ENCODE measurements around the gene ASB15.
"Not testable (repeated sequence)": the region's sequence is repeated elsewhere in the genome, so short reads cannot be mapped to it uniquely, and the experiment has no call there.

The ASB15 gene

DNA sequence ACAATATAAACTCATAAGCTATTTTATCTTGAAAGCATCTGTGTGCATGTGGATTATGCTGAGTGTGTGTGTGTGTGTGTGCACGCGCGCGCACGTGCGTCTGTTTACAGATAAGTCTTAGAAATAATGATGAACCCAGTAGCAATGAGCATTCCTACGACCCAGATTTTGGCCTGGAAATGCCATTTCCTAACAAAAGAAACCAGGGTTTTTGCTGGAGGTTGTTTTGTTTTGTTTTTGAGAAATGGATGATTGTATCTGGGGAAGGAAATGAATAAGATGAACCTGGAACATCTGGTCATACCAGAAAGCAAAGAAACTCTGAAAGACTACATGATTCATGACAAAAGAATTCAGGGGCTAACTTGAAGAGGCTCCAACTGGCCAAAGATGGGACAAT is 31.9 kb downstream of the ASB15 start:
- no peak overlapping the region for H3K4me3 ChIP-seq (ENCODE audit: low read depth, low read length)
- TF ChIP-seq, protein P1, sequence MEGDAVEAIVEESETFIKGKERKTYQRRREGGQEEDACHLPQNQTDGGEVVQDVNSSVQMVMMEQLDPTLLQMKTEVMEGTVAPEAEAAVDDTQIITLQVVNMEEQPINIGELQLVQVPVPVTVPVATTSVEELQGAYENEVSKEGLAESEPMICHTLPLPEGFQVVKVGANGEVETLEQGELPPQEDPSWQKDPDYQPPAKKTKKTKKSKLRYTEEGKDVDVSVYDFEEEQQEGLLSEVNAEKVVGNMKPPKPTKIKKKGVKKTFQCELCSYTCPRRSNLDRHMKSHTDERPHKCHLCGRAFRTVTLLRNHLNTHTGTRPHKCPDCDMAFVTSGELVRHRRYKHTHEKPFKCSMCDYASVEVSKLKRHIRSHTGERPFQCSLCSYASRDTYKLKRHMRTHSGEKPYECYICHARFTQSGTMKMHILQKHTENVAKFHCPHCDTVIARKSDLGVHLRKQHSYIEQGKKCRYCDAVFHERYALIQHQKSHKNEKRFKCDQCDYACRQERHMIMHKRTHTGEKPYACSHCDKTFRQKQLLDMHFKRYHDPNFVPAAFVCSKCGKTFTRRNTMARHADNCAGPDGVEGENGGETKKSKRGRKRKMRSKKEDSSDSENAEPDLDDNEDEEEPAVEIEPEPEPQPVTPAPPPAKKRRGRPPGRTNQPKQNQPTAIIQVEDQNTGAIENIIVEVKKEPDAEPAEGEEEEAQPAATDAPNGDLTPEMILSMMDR (IDR thresholded peaks at IDR 0.05; ENCODE audit: borderline replicate concordance, insufficient read depth, low read depth, low read length): no peak

DNA sequence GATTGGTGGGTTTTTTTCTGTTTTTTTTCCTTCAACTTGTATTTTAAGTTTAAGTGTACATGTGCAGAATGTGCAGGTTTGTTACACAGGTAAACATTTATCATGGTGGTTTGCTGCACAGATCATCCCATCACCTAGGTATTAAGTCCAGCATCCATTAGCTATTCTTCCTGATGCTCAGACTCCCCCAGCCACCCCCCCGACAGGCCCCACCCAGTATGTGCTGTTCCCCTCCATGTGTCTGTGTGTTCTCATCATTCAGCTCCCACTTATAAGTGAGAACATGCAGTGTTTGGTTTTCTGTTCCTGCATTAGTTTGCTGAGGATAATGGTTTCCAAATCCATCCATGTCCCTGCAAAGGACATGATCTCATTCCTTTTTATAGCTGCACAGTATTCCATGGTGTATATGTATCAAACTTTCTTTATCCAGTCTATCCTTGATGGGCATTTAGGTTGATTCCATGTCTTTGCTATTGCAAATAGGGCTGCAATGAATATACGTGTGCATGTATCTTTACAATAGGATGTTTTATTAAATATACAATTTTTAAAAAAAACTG is 32.5 kb downstream of the ASB15 start:
- not testable (repeated sequence) for H3K4me3 ChIP-seq (ENCODE audit: low read depth, low read length)

DNA sequence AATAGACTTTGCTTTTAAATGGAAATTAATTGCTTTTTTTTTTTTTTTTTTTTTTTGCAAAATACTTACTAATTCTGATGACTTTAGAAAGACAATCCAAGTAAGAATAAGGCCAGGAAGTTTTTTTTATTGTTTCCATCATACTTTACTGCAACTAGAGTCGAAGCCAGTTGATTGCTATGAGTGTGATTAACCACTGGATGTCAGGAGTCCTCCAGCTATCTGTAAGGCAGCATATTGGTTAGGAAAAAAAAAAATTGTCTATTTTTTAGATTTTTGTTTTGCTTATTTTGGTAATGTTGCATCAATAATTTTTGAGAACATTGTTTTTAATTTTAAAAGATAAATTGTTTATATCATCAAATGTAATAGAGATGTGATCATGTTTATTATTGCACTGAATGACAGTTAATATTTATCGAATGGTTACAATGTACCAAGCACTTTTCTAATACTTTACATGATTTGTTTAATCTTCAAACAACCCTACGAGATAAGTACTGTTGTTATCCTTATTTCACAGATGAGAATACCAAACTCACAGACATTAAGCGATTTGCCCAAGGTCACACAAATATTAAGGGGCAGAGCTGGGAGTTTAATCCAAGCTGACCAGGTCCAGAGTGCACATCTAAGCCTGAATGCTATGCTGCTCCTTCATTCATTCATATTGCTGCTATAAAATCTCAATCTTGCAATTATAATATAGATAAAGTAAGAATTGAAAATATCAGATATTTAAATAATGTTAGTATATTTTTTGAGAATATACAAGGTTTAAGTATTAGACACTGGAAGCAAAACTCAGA is 34.1 kb downstream of the ASB15 start:
- H3K4me3 ChIP-seq (ENCODE audit: low read depth, low read length): no peak overlapping the region
- TF ChIP-seq, protein P1 (IDR thresholded peaks at IDR 0.05; ENCODE audit: borderline replicate concordance, insufficient read depth, low read depth, low read length): peak; percentile 23; the same call in 1 of the 2 replicates

DNA sequence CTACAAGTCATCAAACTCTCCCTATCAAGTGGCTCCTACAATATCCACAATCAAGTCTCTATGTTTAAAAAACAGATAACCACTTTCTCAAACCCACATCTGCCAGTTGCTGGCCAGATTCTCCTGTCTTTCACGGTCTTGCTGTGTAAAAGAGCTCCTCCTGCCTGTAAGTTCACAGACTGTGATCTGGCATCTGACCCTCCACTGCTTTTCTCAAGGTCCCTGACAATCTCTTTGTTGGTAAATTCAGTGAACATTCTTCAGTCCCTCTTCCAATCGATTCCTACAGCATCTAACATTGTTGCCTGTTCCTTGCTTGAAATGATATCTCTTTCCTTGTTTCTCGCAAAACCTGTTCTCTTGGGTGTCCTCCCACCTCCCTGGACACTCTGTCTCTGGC is 35.6 kb downstream of the ASB15 start:
- no peak overlapping the region for H3K4me3 ChIP-seq (ENCODE audit: low read depth, low read length)
- TF ChIP-seq, protein P1 (IDR thresholded peaks at IDR 0.05; ENCODE audit: borderline replicate concordance, insufficient read depth, low read depth, low read length): no peak

DNA sequence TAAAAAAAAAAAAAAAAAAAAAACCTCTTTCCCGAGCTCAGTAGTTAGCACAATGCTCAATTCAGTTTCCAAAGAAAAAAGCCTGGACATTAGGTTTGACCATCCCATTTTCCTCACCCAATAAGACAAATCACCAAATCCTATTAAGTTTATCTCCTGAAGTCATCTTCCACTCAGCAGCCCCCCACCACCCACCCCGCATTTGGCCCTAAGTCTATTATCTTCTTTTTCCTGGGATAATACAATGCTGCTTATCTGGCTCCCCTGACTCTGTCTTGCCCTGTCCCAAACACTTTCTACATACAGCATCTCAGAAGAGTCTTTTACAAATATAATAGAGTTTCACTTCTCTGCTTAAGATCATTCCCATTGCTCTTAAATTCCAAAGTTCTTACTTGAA is 36.3 kb downstream of the ASB15 start:
- H3K4me3 ChIP-seq (ENCODE audit: low read depth, low read length): no peak overlapping the region
- TF ChIP-seq, protein P1 (IDR thresholded peaks at IDR 0.05; ENCODE audit: borderline replicate concordance, insufficient read depth, low read depth, low read length): no peak

DNA sequence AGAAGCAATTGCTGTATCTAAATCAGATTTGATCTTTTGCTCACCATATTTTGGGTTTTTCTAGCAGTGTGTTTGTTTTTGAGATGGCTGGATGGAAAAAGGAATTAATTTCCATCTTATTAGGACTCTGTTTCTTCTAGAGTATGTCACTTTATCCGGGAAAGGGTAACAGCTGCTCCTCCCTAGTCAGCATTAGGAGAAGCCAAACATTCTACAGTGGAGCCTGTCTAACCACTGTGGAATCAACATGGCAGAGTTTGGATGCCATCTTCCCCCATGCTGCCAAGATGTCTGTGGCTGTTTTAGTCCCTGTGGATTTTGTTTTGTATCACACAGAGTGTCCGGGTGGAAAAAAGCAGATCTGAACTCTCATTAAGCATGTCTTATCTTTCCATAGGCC is 38.0 kb downstream of the ASB15 start:
- H3K4me3 ChIP-seq (ENCODE audit: low read depth, low read length): no peak overlapping the region
- TF ChIP-seq, protein P1 (IDR thresholded peaks at IDR 0.05; ENCODE audit: borderline replicate concordance, insufficient read depth, low read depth, low read length): no peak

DNA sequence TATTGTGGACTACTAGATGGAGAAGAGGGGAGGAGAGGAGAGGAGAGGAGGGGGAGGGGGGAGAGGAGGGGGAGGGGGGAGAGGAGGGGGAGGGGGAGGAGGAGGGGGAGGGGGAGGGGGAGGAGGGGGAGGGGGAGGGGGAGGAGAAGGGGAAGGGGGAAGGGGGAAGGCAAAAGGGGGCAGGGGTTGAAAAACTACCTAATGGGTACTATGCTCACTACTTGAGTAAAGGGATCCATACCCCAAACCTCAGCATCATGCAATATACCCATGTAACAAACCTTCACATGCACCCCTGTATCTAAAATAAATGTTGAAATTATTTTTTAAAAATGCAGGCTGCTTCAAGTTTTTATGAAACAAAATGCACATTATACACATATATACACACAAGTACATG is 39.0 kb downstream of the ASB15 start:
- TF ChIP-seq, protein P1 (IDR thresholded peaks at IDR 0.05; ENCODE audit: borderline replicate concordance, insufficient read depth, low read depth, low read length): no peak
- no peak overlapping the region for H3K4me3 ChIP-seq (ENCODE audit: low read depth, low read length)

Data from GM12875 (cell line).